CD8-positive, alpha-beta memory T cell (primary cell): ENCODE data around the gene ACER1. TPM values are rescaled to one million over a fixed set of nuclear protein-coding genes. Genes with fewer than 3 reads are reported as not detected.

ENCODE experiments used
- CTCF ChIA-PET: fragments of 350-600 bp; sonication (Branson Sonifier 250); formaldehyde crosslinking; loops from one replicate; lab custom pipeline; 2021; ENCODE audit warnings: antibody characterized with exemption; lab: Charles Lee
- POLR2A ChIA-PET: fragments of 350-600 bp; sonication (Branson Sonifier 250); formaldehyde crosslinking; loops from one replicate; lab custom pipeline; 2021; ENCODE audit warnings: antibody characterized with exemption; lab: Charles Lee
- DNase-seq, 5 donors: peaks; one replicate each; pipeline versions ENCODE4 v3.0.0 to v3.0.0-alpha.2; 2020 to 2022; ENCODE audit warnings: mixed read lengths in 1 of 5
- H3K27ac ChIP-seq: one replicate; pipeline ENCODE4 v1.7.0; 2013; ENCODE audit warnings: low read depth, mild to moderate bottlenecking, low read length, moderate library complexity
- H3K27me3 ChIP-seq: 2 replicates; pipeline ENCODE4 v1.7.0; 2013; ENCODE audit warnings: low read length, mild to moderate bottlenecking; ENCODE audit not compliant: insufficient read depth, poor library complexity, severe bottlenecking
- H3K36me3 ChIP-seq: 2 replicates; pipeline ENCODE4 v1.7.0; 2013; ENCODE audit warnings: mild to moderate bottlenecking, low read length, moderate library complexity; ENCODE audit not compliant: insufficient read depth
- H3K4me1 ChIP-seq: 2 replicates; pipeline ENCODE4 v1.7.0; 2013; ENCODE audit warnings: mild to moderate bottlenecking, low read length, moderate library complexity; ENCODE audit not compliant: insufficient read depth
- H3K4me3 ChIP-seq: 2 replicates; pipeline ENCODE4 v1.7.0; 2013; ENCODE audit warnings: mild to moderate bottlenecking, low read length
- H3K9me3 ChIP-seq: 2 replicates; pipeline ENCODE4 v1.7.0; 2013; ENCODE audit warnings: mild to moderate bottlenecking, low read length
- H3K27ac Mint-ChIP-seq, 8 donors: one replicate each; pipeline ENCODE4 v1.8.0; 2020 to 2021; ENCODE audit warnings: mixed read lengths in 8 of 8, mild to moderate bottlenecking in 6 of 8, inconsistent platforms in 3 of 8, moderate library complexity in 3 of 8
- H3K27me3 Mint-ChIP-seq, 2 donors: one replicate each; pipeline ENCODE4 v1.8.0; 2020 to 2021; ENCODE audit warnings: mixed read lengths in 2 of 2, mild to moderate bottlenecking in 1 of 2, moderate library complexity in 1 of 2
- H3K36me3 Mint-ChIP-seq, 3 donors: one replicate each; pipeline ENCODE4 v1.8.0; 2020 to 2021; ENCODE audit warnings: mixed read lengths in 3 of 3, inconsistent platforms in 1 of 3, mild to moderate bottlenecking in 1 of 3
- H3K4me1 Mint-ChIP-seq, 3 donors: one replicate each; pipeline ENCODE4 v1.8.0; 2020 to 2021; ENCODE audit warnings: mixed read lengths in 3 of 3, inconsistent platforms in 1 of 3, mild to moderate bottlenecking in 1 of 3
- H3K4me3 Mint-ChIP-seq, 7 donors: one replicate each; pipeline ENCODE4 v1.8.0; 2020 to 2021; ENCODE audit warnings: mixed read lengths in 7 of 7, mild to moderate bottlenecking in 6 of 7, moderate library complexity in 4 of 7, inconsistent platforms in 2 of 7
- H3K9me3 Mint-ChIP-seq, 5 donors: one replicate each; pipeline ENCODE4 v1.8.0; 2020 to 2022; ENCODE audit warnings: mixed read lengths in 5 of 5, mild to moderate bottlenecking in 3 of 5, moderate library complexity in 2 of 5, inconsistent platforms in 1 of 5
- polyA plus RNA-seq: library from polyadenylated mRNA; unstranded; fragments of 300-500 nt; fragmentation: Illumina TruSeq; gene quantifications from one replicate; pipeline ENCODE4 v1.2.3, GENCODE V29; 2021
- total RNA-seq, 2 experiments: library from RNA; stranded (reverse); gene quantifications; one replicate each; pipeline ENCODE4 v1.2.3, GENCODE V29; 2021

The ACER1 gene
- total and polyA plus RNA-seq, 3 experiments from 2014 or later: 2.4 TPM; not detected in 2

DNA sequence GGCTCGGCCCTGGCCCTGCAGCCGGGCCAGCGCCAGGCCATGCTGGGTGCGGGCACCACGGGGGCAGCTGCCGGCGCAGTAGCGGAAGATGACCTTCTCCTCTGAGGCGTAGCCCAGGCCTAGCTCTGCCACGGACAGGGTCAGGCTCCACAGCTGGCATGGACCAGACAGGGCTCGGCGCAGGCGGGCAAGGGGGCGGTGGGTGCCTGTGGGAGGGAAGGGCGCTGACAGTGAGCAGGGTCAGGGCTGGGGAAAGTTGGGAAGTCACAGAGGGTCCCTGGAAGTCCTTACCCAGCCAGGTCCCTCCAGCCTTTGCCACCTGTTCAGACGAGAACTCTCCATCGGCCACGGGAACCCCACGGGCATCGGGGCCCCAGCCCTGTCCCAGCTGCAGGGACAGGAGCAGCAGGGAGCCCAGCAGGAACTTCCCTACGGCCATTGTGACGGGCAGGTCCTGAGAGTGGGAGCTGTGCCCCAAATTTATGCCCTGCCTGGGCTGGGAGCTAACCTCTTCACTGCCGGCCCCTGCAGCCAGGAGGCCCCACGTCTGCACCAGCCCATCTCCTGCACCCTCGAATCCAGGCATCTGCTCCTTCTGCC lies 42.1 kb upstream of the ACER1 start, which contains the start of gene PSPN:
TSS of gene PSPN (minus strand) at position 523 of the 600 bp plus-strand sequence. CDS start at position 439, 84 bp downstream.
- Histone ChIP-seq H3K4me1 (peaks cover 14% of the 10 kb centered on the region), H3K27ac (no peak within 1 kb of the TSS), H3K36me3 (peaks cover 10% of the 10 kb centered on the region), H3K9me3 (no peaks in the 10 kb centered on the region), H3K27me3 (no peaks in the 10 kb centered on the region), H3K4me3 (no peak within 1 kb of the TSS)
- CTCF ChIA-PET: no interaction called here
- Mint-ChIP-seq H3K27me3 (no peaks in the 10 kb centered on the region), H3K27ac (peak within 1 kb of the TSS in 2 of 8 donors; percentile 29 to 82), H3K4me1 (peaks cover 8 to 13% (median 10%) of the 10 kb centered on the region in 3 donors), H3K9me3 (no peaks in the 10 kb centered on the region), H3K36me3 (peaks cover 4 to 29% (median 7%) of the 10 kb centered on the region in 3 donors), H3K4me3 (peak within 1 kb of the TSS in 1 of 7 donors; percentile 70)
- no peak for DNase-seq
- POLR2A ChIA-PET: no interaction called here

DNA sequence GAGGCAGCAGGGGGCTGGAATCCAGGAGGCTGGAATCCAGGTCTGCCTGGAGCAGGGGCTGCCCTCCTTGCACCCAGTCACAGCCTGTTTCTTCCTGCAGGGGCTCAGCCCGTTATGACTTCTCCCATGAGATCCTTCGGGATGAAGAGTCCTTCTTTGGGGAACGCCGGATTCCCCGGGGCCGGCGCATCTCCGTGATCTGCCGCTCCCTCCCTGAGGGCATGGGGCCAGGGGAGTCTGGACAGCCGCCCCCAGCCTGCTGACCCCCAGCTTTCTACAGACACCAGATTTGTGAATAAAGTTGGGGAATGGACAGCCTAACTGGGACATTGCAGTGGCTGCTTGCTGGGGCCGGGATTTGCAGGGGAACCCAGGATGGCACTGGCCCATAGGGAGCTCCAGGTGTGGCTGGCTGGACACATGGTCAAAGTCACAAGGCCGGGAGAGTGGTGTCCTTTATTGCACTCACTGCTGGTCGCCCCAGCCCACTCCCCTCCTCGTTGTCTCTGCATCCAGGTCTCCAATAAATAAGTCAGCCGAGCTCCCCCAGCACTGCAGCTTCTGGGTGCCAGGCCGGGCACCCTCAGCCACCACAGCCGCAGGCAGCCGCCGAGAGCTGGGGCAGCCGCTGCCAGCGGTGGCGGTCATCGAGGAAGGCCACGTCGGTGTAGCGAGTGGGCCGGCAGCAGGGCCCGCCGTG lies 41.4 kb upstream of the ACER1 start:
- no peaks in the 10 kb centered on the region for H3K27me3 Mint-ChIP-seq
- H3K36me3 ChIP-seq: peaks cover 4% of the 10 kb centered on the region
- peaks cover 3 to 23% (median 3%) of the 10 kb centered on the region in 3 donors for H3K36me3 Mint-ChIP-seq
- no peak overlapping the region for H3K4me3 ChIP-seq
- ChIA-PET CTCF (no interaction called here), POLR2A (no interaction called here)
- H3K9me3 Mint-ChIP-seq: no peaks in the 10 kb centered on the region
- no peaks in the 10 kb centered on the region for H3K27me3 ChIP-seq
- H3K27ac Mint-ChIP-seq: peak overlapping the region in 1 of 8 donors; percentile 80
- no peaks in the 10 kb centered on the region for H3K9me3 ChIP-seq
- H3K27ac ChIP-seq: no peak overlapping the region
- H3K4me1 ChIP-seq: peaks cover 14% of the 10 kb centered on the region
- no peak for DNase-seq
- H3K4me3 Mint-ChIP-seq: peak overlapping the region in 1 of 7 donors; percentile 70
- peaks cover 8 to 14% (median 10%) of the 10 kb centered on the region in 3 donors for H3K4me1 Mint-ChIP-seq

DNA sequence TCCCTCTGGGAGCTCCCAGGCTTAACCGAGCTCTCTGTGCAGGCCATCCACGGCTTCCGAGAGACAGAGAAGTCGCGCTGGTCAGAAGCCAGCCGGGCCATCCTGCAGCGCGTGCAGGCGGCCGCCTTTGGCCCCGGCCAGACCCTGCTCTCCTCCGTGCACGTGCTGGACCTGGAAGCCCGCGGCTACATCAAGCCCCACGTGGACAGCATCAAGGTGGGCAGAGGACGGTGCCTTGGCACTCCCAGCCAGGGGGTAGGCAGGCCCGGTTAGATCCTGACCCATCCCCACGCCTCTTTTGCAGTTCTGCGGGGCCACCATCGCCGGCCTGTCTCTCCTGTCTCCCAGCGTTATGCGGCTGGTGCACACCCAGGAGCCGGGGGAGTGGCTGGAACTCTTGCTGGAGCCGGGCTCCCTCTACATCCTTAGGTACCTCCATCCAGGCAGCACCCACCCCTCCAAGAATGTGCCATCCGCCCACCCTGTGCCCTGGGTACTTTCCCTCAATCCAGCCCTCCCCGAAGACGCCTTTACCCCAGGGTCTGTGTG lies 40.8 kb upstream of the ACER1 start:
- H3K4me1 ChIP-seq: peaks cover 14% of the 10 kb centered on the region
- peak overlapping the region in 2 of 7 donors; percentile 17 to 96 for H3K4me3 Mint-ChIP-seq
- H3K9me3 Mint-ChIP-seq: no peaks in the 10 kb centered on the region
- POLR2A ChIA-PET: interaction anchor here (0.6 to 2.3 kb wide), 3 partner anchors 13 to 51 kb away, joined by 3 to 14 read pairs (median 13); partner anchors contain the start of genes CLPP, GTF2F1 and KHSRP
- no peak for DNase-seq
- peak overlapping the region; percentile 38 for H3K27ac ChIP-seq
- H3K27me3 Mint-ChIP-seq: no peaks in the 10 kb centered on the region
- H3K27ac Mint-ChIP-seq: peak overlapping the region in 2 of 8 donors; percentile 80 to 82
- no peaks in the 10 kb centered on the region for H3K9me3 ChIP-seq
- H3K4me3 ChIP-seq: no peak overlapping the region
- H3K36me3 ChIP-seq: no peaks in the 10 kb centered on the region
- H3K4me1 Mint-ChIP-seq: peaks cover 9 to 17% (median 10%) of the 10 kb centered on the region in 3 donors
- H3K27me3 ChIP-seq: no peaks in the 10 kb centered on the region
- CTCF ChIA-PET: no interaction called here
- H3K36me3 Mint-ChIP-seq: peaks cover 0 to 21% (median 1%) of the 10 kb centered on the region in 3 donors

DNA sequence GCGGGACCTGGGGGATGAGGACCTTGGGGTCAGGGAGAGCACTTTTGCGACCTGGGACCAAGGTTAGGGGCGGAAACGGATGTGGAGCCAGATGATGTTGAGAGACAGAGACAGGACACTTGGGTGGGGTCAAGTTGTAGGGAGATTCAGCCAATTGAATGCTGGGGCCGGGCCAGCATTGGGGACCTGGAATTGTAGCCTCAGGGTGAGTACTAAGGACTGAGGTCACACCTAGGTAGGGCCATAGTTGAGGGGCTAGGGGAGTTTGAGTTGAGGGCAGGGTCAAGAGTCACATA lies 40.3 kb upstream of the ACER1 start:
- Mint-ChIP-seq H3K4me1 (peaks cover 9 to 17% (median 10%) of the 10 kb centered on the region in 3 donors), H3K27me3 (no peaks in the 10 kb centered on the region), H3K9me3 (no peaks in the 10 kb centered on the region), H3K36me3 (peaks cover 0 to 22% (median 1%) of the 10 kb centered on the region in 3 donors), H3K4me3 (peak overlapping the region; percentile 82 to 96 (median 91)), H3K27ac (peak overlapping the region in 7 of 8 donors; percentile 47 to 95 (median 84))
- no peaks in the 10 kb centered on the region for H3K9me3 ChIP-seq
- no peaks in the 10 kb centered on the region for H3K27me3 ChIP-seq
- peaks cover 1% of the 10 kb centered on the region for H3K36me3 ChIP-seq
- ChIA-PET POLR2A (interaction anchor here (0.6 to 2.3 kb wide), 4 partner anchors 13 to 51 kb away, joined by 3 to 14 read pairs (median 8); partner anchors contain the start of genes CLPP, GTF2F1 and KHSRP), CTCF (no interaction called here)
- peak overlapping the region; percentile 51 for H3K4me3 ChIP-seq
- H3K4me1 ChIP-seq: peaks cover 14% of the 10 kb centered on the region
- H3K27ac ChIP-seq: peak overlapping the region; percentile 38
- no peak for DNase-seq

DNA sequence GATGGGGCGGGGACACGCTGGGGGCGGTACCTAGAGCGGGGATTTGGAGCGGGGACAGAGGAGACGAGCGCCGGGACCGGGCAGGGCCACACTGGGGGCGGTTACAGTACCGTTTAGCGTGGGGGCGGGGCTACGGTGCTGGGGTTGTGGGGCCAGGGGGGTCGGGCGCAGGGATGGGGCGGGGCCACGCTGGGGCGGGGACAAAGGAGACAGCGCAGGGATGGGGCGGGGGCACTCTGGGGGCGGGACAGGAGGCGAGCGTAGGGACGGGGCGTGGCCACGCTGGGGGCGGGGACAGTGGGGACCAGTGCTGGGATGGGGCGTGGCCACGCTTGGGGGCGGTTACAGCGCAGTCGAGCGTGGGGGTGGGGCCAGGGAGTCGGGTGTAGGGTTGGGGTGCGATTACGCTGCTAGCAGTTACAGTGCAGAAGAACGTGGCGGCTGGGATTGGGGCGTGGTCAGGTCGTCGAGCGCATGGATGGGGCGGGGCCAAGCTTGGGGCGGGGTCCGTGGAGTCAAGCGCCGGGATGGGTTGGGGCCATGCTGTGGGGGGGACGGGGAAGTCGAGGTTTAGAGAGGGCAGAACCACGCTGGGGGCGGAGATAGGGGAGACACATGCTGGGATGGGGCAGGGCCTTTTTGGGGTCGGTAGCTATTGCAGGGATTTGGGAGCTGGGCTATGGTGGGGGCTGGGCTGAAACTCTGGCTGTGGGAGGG lies 39.8 kb upstream of the ACER1 start:
- Histone ChIP-seq H3K4me1 (peaks cover 14% of the 10 kb centered on the region), H3K9me3 (no peaks in the 10 kb centered on the region), H3K27me3 (no peaks in the 10 kb centered on the region), H3K27ac (peak overlapping the region; percentile 88), H3K36me3 (peaks cover 6% of the 10 kb centered on the region), H3K4me3 (peak overlapping the region; percentile 75)
- Mint-ChIP-seq H3K27ac (peak overlapping the region; percentile 82 to 97 (median 92)), H3K9me3 (no peaks in the 10 kb centered on the region), H3K36me3 (peaks cover 0 to 21% (median under 1%) of the 10 kb centered on the region in 3 donors), H3K4me3 (peak overlapping the region; percentile 82 to 96 (median 91)), H3K27me3 (no peaks in the 10 kb centered on the region), H3K4me1 (peaks cover 9 to 17% (median 10%) of the 10 kb centered on the region in 3 donors)
- ChIA-PET POLR2A (interaction anchor here (0.6 to 2.3 kb wide), 8 partner anchors 10 to 399 kb away, joined by 3 to 22 read pairs (median 6); partner anchors contain the start of genes CLPP, DENND1C, GTF2F1 and KHSRP), CTCF (interaction anchor here (0.9 to 1.8 kb wide), 4 partner anchors 10 to 1165 kb away, joined by 3 to 13 read pairs (median 7); partner anchors contain the start of gene CLPP)
- DNase-seq: peak; percentile 94 to 99 (median 95)

DNA sequence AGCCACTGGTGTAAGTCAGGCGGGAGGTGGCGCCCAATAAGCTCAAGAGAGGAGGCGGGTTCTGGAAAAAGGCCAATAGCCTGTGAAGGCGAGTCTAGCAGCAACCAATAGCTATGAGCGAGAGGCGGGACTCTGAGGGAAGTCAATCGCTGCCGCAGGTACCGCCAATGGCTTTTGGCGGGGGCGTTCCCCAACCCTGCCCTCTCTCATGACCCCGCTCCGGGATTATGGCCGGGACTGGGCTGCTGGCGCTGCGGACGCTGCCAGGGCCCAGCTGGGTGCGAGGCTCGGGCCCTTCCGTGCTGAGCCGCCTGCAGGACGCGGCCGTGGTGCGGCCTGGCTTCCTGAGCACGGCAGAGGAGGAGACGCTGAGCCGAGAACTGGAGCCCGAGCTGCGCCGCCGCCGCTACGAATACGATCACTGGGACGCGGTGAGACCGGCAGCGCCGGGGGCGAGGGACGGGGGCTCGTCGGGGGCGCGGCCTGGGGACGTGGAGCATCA lies 39.2 kb upstream of the ACER1 start, which contains the start of gene ALKBH7:
TSS of gene ALKBH7 (plus strand) at position 201 of the 502 bp plus-strand sequence. CDS start at position 228, 27 bp downstream.
- Histone ChIP-seq H3K4me3 (peak within 1 kb of the TSS; percentile 75), H3K4me1 (peaks cover 14% of the 10 kb centered on the region), H3K27ac (peak within 1 kb of the TSS; percentile 88), H3K36me3 (peaks cover 13% of the 10 kb centered on the region), H3K9me3 (no peaks in the 10 kb centered on the region), H3K27me3 (no peaks in the 10 kb centered on the region)
- H3K27me3 Mint-ChIP-seq: no peaks in the 10 kb centered on the region
- H3K27ac Mint-ChIP-seq: peak within 1 kb of the TSS; percentile 82 to 97 (median 92)
- ChIA-PET POLR2A (interaction anchor here (0.6 to 2.3 kb wide), 9 partner anchors 9 to 468 kb away, joined by 4 to 22 read pairs (median 5); partner anchors contain the start of genes CLPP, DENND1C, GTF2F1 and KHSRP), CTCF (interaction anchor here (0.9 to 1.8 kb wide), 4 partner anchors 10 to 1166 kb away, joined by 3 to 13 read pairs (median 7); partner anchors contain the start of gene CLPP)
- peaks cover 0 to 23% (median 3%) of the 10 kb centered on the region in 3 donors for H3K36me3 Mint-ChIP-seq
- DNase-seq: peak; percentile 93 to 99 (median 98)
- H3K4me1 Mint-ChIP-seq: peaks cover 9 to 17% (median 10%) of the 10 kb centered on the region in 3 donors
- H3K4me3 Mint-ChIP-seq: peak within 1 kb of the TSS; percentile 82 to 96 (median 91)
- no peaks in the 10 kb centered on the region for H3K9me3 Mint-ChIP-seq

DNA sequence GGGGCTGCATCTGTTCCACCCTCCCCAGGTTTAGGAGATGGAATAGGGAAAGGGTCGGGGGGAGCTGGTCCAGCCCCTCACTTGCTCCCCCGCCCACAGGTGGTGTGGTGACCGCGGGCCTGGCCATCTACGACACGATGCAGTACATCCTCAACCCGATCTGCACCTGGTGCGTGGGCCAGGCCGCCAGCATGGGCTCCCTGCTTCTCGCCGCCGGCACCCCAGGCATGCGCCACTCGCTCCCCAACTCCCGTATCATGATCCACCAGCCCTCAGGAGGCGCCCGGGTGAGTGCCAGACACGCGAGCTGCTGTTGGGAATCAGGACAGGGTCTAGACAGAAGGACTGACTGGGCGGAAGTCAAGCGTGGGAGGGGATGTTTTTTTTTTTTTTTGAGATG lies 30.9 kb upstream of the ACER1 start:
- Histone ChIP-seq H3K27ac (no peak overlapping the region), H3K9me3 (no peaks in the 10 kb centered on the region), H3K4me3 (no peak overlapping the region), H3K27me3 (no peaks in the 10 kb centered on the region), H3K36me3 (peaks cover 39% of the 10 kb centered on the region), H3K4me1 (peaks cover 16% of the 10 kb centered on the region)
- H3K4me3 Mint-ChIP-seq: peak overlapping the region in 2 of 7 donors; percentile 43 to 51
- no peaks in the 10 kb centered on the region for H3K27me3 Mint-ChIP-seq
- no peaks in the 10 kb centered on the region for H3K9me3 Mint-ChIP-seq
- CTCF ChIA-PET: no interaction called here
- POLR2A ChIA-PET: interaction anchor here (1.6 kb wide), 1 partner anchor 8 kb away, joined by 8 read pairs; the partner anchor contains the start of gene ALKBH7
- DNase-seq: peak in 1 of 5 donors; percentile 45
- H3K27ac Mint-ChIP-seq: peak overlapping the region in 1 of 8 donors; percentile 54
- peaks cover 17 to 28% (median 18%) of the 10 kb centered on the region in 3 donors for H3K4me1 Mint-ChIP-seq
- peaks cover 0 to 62% (median 3%) of the 10 kb centered on the region in 3 donors for H3K36me3 Mint-ChIP-seq
